ENCODE measurements around the gene AMH. TPM values are rescaled to one million over a fixed set of nuclear protein-coding genes. Genes with fewer than 3 reads are reported as not detected.

The AMH gene
- total and polyA plus RNA-seq, 2 of the 13 experiments (the other 11 are each of a cell fraction or from before 2014, with no cell fraction given): 0.03 to 0.18 TPM

- BruUV-seq (replicated peaks): no TSS peak
- DNase-seq (ENCODE audit: low spot score) (no peak), ATAC-seq (peak; percentile 6), FAIRE-seq (no peak)
- in situ Hi-C loops (cut with HindIII; ENCODE audit: extremely low pct_ligation_motif_present, low pct_unique_long_range_greater_than_20kb): no loop called here
- peaks cover 31 to 96% of the 10 kb centered on the region in 2 experiments for H3K27me3 ChIP-seq (ENCODE audit: control insufficient read depth in 1 of 2, insufficient read depth in 2 of 2, low read length in 2 of 2)
- no peak overlapping the region for H3K9ac ChIP-seq (ENCODE audit: insufficient read depth, low read depth, low read length)
- no peaks in the 10 kb centered on the region; the same call in 1 of the 2 replicates for H4K20me1 ChIP-seq (ENCODE audit: insufficient read depth, low read length)
- H3K4me3 ChIP-seq (replicated peaks in 1 of 3; ENCODE audit: insufficient read depth in 1 of 3, low read depth in 2 of 3, low read length in 3 of 3): peak overlapping the region in 1 of 3 experiments; percentile 52; a peak in 2 of 6 replicates
- CTCF ChIA-PET (ENCODE audit: low intra/inter-chr PET ratio, low total read pairs): no interaction called here
- 50% methylated on average over 14 of the region's 82 CpGs for WGBS (ENCODE audit: low lambda C conversion rate)
- no peaks in the 10 kb centered on the region for H3K36me3 ChIP-seq (replicated peaks in 1 of 2; ENCODE audit: control insufficient read depth in 1 of 2, insufficient read depth in 2 of 2, low read length in 2 of 2)
- POLR2A ChIA-PET: no interaction called here
- H3K27ac ChIP-seq (ENCODE audit: extremely low read length, insufficient read depth, low read length): no peak overlapping the region
- H2AFZ ChIP-seq (ENCODE audit: low read length): no peak overlapping the region
- intact Hi-C loops (cut with micrococcal nuclease; ENCODE audit: unreplicated experiment): no loop called here
- H3K79me2 ChIP-seq (ENCODE audit: insufficient read depth, low read length): no peaks in the 10 kb centered on the region
- H3K4me1 ChIP-seq (ENCODE audit: insufficient read depth, low read length): peaks cover 46% of the 10 kb centered on the region
- H3K4me2 ChIP-seq (ENCODE audit: low read depth, low read length): peak overlapping the region; percentile 66; the same call in 1 of the 2 replicates
- no peaks in the 10 kb centered on the region for H3K9me3 ChIP-seq (ENCODE audit: low read length)
- TF ChIP-seq KMT2A (CRISPR knock-in tag; IDR thresholded peaks at IDR 0.05): no peak
- no peak for TF ChIP-seq RBM39 (IDR thresholded peaks at IDR 0.05; ENCODE audit: low read depth, low read length, poor library complexity, severe bottlenecking)
- TF ChIP-seq HNRNPLL (IDR thresholded peaks at IDR 0.05; ENCODE audit: low read depth, low read length, poor library complexity, severe bottlenecking): peak; percentile 30
- no peak for TF ChIP-seq LCORL (IDR thresholded peaks at IDR 0.05)
- TF ChIP-seq LCORL (CRISPR knock-in tag; IDR thresholded peaks at IDR 0.05): no peak
- TF ChIP-seq TBX3 (IDR thresholded peaks at IDR 0.05; ENCODE audit: borderline replicate concordance): no peak
- no peak for TF ChIP-seq FOSL1 (CRISPR knock-in tag; IDR thresholded peaks at IDR 0.05; ENCODE audit: borderline replicate concordance)
- TF ChIP-seq ZFX (CRISPR knock-in tag; IDR thresholded peaks at IDR 0.05; ENCODE audit: low read depth): 0 out of 2 replicates have a peak, but pooled peaks have one; percentile 2
- TF ChIP-seq NR1H2 (CRISPR knock-in tag; IDR thresholded peaks at IDR 0.05; ENCODE audit: borderline replicate concordance, low read depth): no peak
- TF ChIP-seq HCFC1 (IDR thresholded peaks at IDR 0.05; ENCODE audit: low read depth, low read length): no peak
- TF ChIP-seq ZNF883 (CRISPR knock-in tag; IDR thresholded peaks at IDR 0.05; ENCODE audit: not compliant biosample characterization): peak; percentile 7
- no peak for TF ChIP-seq PRDM4 (CRISPR knock-in tag; IDR thresholded peaks at IDR 0.05; ENCODE audit: borderline replicate concordance)
- no peak for TF ChIP-seq ZNF143 (CRISPR knock-in tag; IDR thresholded peaks at IDR 0.05)
- TF ChIP-seq ZNF780A (CRISPR knock-in tag; IDR thresholded peaks at IDR 0.05): no peak
- no peak for TF ChIP-seq DMTF1 (CRISPR knock-in tag; IDR thresholded peaks at IDR 0.05)
- no peak for TF ChIP-seq ERF (CRISPR knock-in tag; IDR thresholded peaks at IDR 0.05)
- no peak for TF ChIP-seq NCOA5 (CRISPR knock-in tag; IDR thresholded peaks at IDR 0.05)
- no peak for TF ChIP-seq FOXO4 (CRISPR knock-in tag; conservative IDR thresholded peaks at IDR 0.05)
- no peak for TF ChIP-seq SAP130 (CRISPR knock-in tag; IDR thresholded peaks at IDR 0.05; ENCODE audit: low read depth)
These were observed 41.5 kb downstream of the AMH start for GRCh38 chr19:2290441-2291184.

Measured in HepG2 (cell line).